Measurements from ENCODE around the gene NR6A1.

Gene NR6A1

GRCh38 chr9:124680714-124681390 lies 90.3 kb downstream of the NR6A1 start:
- no peak for DNase-seq

GRCh38 chr9:124680049-124680448 lies 91.1 kb downstream of the NR6A1 start:
- no peak for DNase-seq

DNA sequence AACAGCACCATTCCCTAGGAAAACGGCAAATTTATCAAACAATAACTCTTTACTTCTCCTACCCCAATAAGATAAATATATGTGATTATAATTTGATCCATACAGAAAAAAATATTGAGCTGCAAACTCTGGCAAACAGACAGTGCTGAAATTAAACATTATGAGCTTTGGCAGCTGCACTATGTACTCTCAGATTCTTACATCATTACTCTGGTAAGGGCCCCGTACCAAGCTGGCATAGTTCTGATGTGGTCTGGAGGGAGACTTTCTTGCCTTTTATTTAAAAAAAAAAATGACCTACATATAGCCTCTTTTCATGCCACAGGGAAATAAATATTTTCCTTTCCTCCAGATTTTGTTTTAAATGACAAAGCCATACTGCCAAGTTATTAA lies 95.0 kb downstream of the NR6A1 start:
- no peak for DNase-seq

DNA sequence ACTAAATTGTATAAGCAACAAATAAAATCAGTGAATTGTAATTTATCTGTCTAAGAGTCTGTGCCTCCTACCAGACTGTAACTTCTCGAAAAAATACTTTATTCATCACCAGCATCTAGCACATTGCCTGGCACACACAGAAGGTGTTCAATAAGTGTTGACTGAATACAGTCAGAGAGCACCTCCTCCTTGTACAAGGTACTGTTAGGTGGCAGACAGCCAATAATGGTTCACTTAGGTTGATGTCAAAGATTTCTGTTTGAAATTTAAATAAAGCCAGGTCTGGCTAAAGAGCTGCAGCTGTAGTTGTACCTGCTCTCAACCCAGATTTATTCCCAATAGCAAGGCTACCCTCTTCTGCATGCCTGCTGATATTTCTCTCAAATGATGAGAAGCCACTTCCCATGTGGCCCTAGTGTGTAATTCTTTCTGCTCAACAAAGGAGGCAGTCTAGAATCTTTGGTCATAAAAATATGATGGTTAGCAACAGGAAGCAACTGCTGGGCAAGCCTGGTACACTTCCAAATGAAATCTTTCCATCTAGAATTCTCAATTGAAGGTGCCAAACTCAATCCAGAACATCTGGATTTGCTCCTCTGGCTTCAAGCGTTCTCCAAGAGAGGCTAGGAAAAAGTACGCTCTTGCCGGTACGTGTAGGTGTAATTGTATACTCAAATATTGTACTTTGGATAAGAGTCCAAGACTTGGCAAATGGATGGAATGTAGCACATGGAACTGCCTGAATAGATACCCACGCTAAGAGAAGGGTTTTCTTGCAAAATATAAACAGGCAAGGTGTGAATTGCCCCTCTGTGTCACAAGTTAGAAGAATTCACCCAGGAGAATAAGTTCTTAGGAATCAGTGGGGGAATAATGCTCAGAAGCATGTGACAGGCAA lies 95.6 kb downstream of the NR6A1 start:
- no peak for DNase-seq

DNA sequence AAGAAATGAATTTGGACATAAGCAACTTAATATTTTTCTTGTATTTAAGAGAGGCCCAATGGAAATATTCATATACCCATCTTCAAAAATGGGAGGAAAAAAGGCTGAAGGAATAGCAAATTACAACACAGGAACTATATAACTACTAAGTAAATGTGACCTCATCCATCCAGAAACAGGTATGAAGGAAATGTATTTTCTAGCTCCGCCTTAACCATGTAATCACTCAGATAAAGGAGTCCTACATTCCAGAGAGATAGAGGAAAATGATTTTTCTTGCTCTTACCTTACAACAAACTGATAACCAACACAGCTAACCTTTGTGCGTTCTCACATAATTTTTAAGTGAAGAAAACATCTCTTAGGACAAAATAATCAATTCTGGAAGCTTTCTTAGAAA lies 96.5 kb downstream of the NR6A1 start:
- DNase-seq = no peak

DNA sequence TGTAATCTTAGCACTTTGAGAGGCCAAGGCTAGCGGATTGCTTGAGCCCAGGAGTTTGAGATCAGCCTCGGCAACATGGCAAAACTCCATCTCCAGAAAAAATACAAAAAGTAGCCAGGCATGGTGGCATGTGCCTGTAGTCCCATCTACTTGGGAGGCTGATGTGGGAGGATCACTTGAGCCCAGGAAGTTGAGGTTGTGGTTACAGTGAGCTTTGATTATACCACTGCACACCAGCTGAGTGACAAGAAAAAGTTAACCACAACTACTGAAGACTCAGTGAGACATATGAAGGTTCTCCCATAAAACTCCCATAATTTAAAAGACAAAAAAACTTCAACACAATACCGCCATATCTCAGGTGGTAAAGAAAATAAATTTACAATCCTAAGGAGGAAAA lies 98.0 kb downstream of the NR6A1 start:
- DNase-seq = no peak

- no peak for DNase-seq
Measured at GRCh38 chr9:124671861-124672260, 99.2 kb downstream of the NR6A1 start.

DNA sequence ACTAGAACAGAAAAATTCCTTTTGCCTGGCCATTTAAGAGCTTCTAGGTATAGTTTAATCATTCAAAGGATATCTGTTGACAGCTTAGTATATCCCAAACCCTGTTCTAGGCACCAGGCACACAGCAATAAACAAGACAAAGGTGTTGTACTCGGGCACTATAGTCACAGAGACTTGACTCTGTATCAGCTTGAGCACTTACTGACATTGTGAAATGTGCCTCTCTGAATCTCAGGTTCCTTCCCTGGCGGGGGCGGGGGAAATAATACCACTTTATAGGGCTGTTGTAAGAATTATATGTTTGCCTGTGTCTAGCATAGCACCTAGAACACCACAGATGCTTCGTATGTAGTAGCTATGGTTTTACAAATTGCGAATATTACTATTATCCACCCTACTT lies 104.5 kb downstream of the NR6A1 start:
- no peak for DNase-seq

DNA sequence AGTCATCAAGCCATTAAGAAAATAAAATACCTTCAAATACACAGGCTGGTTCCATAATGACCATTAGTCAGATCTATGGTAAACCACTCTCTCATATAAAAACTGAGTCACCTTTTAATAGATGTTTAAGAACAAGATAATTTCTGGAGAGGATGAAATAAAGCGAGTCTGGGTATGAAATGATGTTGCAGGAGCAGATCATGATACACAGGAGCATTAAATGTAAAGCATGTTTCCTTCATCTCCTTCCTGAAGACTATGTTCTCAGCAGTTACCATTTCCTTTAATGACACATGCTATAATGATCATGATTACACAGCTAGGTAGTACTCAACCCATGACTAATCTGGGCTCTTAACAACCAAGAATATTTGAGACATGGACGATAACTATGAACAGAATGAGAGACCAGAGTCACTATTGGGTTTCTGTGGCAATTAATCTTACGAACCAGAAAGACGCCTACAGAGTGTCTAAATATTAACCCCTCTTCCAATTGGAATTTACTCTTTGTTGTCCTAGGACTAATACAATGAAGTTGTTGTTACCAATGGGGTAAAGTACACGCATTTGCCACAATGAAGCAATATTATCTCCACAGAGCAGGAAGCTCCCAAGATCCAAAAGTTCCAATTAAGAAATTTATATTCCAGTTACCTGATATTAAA lies 105.6 kb downstream of the NR6A1 start:
- DNase-seq = no peak

GRCh38 chr9:124664143-124664542 lies 107.0 kb downstream of the NR6A1 start:
- no peak for DNase-seq

DNA sequence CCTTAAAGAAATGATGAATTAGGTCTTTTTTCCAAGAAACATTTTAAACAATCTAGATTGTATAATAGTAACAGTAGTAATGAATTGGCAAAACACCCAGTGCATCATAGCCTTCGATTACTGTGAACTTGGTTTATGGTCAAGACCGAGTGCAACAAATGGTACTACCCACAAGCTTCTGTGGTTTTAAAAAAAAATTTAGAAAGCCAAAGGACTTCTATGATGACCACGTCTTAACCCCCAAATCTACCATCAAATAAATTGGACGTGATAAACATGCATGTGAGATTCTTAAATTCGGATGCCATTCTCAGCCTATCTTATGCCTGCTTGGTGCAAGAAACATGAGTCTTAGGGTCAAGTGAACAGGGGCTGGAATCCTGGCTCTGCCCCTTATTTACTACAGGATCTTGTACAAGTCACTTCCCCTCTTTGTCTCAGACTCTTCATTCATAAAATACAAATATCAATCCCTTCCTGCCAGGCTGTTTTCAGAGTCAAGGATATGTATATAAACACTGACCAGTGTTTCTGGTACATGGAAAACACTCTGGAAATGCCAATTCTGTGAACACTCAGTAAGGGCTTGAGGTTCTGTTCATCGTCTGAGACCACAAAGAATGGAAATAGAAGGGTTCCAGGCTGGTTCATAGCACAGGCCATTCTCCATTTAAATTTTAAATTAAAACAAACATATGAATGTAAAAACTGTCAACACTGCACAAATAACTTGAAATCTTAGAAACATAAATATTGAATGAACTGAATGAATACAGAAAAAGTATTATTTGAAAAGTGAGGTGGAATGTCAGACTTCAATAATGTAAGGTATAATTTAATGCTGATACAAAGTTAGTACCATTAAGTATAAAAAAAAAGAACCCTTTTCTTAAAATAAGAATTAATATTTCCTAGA lies 107.8 kb downstream of the NR6A1 start:
- DNase-seq = no peak

- no peak for DNase-seq
Measured at GRCh38 chr9:124662561-124662960, 108.5 kb downstream of the NR6A1 start.

- DNase-seq = peak; percentile 17
Measured at GRCh38 chr9:124661271-124661670, 109.8 kb downstream of the NR6A1 start.

- DNase-seq = peak; percentile 55
Measured at GRCh38 chr9:124660341-124660801, 110.7 kb downstream of the NR6A1 start.

DNA sequence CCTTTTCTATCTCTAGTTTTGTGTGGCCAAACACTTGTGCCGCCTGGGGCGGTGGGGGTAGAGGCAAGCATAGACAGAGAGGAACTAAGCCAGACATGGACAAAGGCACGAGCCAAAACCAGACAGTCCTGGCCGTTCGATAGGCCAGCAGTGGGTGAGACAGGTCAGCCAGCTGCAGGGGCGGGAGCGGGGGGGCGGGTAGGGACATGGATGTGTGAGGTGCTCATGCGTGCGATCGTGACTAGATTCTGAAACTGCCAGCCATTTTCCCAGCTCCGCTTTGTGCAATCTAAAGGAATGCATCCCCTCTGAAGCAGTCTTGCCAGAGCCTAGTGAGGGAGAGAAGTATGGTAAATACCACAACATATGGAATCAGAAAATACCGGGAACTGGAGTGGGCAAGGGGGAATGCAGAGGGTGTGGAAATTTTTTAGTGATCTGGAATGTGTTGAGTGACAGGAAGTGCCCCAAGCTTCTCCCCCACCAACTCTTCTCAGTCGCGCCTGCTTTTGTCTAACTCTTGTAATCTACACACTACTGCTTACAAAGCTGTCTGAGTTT lies 111.9 kb downstream of the NR6A1 start:
- peak; percentile 84 for DNase-seq

DNA sequence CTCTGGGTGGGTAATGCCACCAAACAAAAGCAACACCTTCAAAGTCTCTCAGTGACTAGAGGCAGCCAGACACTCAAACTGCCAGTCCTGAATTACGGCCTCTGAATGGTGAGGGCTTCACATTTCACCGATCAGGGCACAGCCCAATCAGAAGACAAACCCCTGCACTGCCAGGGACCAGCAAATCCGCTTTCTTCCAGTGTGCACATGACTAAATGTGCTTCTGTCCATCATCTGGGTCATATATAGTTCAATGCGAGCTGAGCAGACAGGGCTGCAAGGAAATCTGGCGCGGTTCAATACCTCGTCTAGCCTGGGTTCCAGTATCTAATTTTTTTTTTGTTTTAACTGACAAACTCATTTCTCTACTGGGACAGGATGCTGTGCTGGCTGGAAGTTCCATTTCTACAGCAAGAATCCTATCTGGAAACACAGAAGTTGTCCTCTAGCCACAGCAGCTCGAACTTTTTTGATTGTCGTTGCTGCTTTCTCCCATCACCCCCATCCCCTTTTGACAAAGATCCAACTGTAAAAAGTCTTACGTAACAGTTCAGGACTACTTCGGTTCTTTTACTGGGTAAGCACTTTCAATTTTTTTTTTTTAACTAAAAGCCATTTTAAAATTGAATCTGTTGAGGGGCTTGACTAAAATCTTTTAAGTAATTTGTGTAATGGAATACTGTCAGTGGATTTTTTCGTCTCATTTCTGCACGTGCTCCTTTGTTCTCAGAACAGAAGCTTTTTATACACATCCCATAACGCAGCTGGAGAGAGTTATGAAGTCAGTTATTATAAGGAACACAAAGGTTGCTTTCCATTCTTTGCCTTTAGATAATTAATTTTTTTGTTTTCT lies 112.7 kb downstream of the NR6A1 start:
- DNase-seq = peak; percentile 84

- DNase-seq = no peak
Measured at GRCh38 chr9:124657516-124657915, 113.6 kb downstream of the NR6A1 start.

- DNase-seq = no peak
Measured at GRCh38 chr9:124654431-124654830, 116.7 kb downstream of the NR6A1 start.

GRCh38 chr9:124652615-124653393 lies 118.3 kb downstream of the NR6A1 start:
- no peak for DNase-seq

DNA sequence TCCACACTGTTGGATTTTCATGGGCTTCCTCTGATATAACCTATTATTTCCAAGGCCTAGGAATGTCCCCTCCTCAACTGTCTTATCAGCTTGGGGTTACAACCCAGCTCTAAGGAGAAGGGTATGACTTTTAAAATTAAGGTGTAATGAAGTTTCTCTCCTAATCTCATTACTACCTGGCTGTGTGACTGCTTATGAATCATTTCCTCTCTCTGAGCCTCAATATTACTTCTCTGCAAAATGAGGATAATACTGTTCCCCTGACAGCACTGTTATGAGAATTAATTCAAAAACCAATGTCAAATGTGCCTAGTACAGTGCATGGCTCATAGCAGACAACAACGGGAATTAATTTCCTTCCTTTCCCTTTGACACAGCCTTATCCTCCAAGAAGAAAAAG lies 118.9 kb downstream of the NR6A1 start:
- no peak for DNase-seq
